Hematopoietic multipotent progenitor cell treated with erythropoietin and hydrocortisone succinate and interleukin-3 and kit ligand, for 15 days (in vitro differentiated cells): ENCODE results near the gene MAPK8IP3.
A peak's percentile ranks its signal among the peaks of the same experiment; 100 is the strongest.

Experiments used
- DNase-seq: peaks from one replicate; pipeline ENCODE4 v3.0.0-alpha.2; 2015; ENCODE audit warnings: low spot score

Gene MAPK8IP3

GRCh38 chr16:1773703-1774447, 67.9 kb downstream of the MAPK8IP3 start:
- peak; percentile 17 for DNase-seq

GRCh38 chr16:1774448-1774780, 68.4 kb downstream of the MAPK8IP3 start:
- DNase-seq, result no peak

GRCh38 chr16:1775006-1775845, 69.2 kb downstream of the MAPK8IP3 start:
- DNase-seq, result no peak

GRCh38 chr16:1775846-1776671, 70.1 kb downstream of the MAPK8IP3 start:
- DNase-seq, result no peak

- no peak for DNase-seq
These were observed 70.6 kb downstream of the MAPK8IP3 start for GRCh38 chr16:1776672-1776955.

GRCh38 chr16:1776991-1777374, 71.0 kb downstream of the MAPK8IP3 start:
- DNase-seq, result no peak

GRCh38 chr16:1777375-1778199, 71.6 kb downstream of the MAPK8IP3 start:
- no peak for DNase-seq

- DNase-seq, result no peak
These were observed 72.5 kb downstream of the MAPK8IP3 start for GRCh38 chr16:1778200-1779179.

GRCh38 chr16:1779234-1779701, 73.3 kb downstream of the MAPK8IP3 start:
- no peak for DNase-seq

GRCh38 chr16:1779741-1780676, 74.0 kb downstream of the MAPK8IP3 start:
- DNase-seq, result no peak

- no peak for DNase-seq
These were observed 74.7 kb downstream of the MAPK8IP3 start for GRCh38 chr16:1780677-1781072.

GRCh38 chr16:1781254-1781653, 75.3 kb downstream of the MAPK8IP3 start:
- no peak for DNase-seq

GRCh38 chr16:1781758-1782407, 75.9 kb downstream of the MAPK8IP3 start:
- peak; percentile 25 for DNase-seq

- DNase-seq, result peak; percentile 100
These were observed 76.6 kb downstream of the MAPK8IP3 start, which contains the start of the genes NUBP2 and SPSB3 for GRCh38 chr16:1782408-1783264. Gene NUBP2 (plus strand): TSS chr16:1782960. CDS start chr16:1783021, 61 bp downstream. Gene SPSB3 (minus strand): TSS chr16:1782571. CDS start chr16:1781483, 1,088 bp downstream.

GRCh38 chr16:1784977-1785845, 79.2 kb downstream of the MAPK8IP3 start:
- no peak for DNase-seq

GRCh38 chr16:1785846-1786170, 79.8 kb downstream of the MAPK8IP3 start:
- DNase-seq, result no peak
